Measurements from ENCODE around the gene M1AP.
A peak's percentile ranks its signal among the peaks of the same experiment; 100 is the strongest.
"Not testable (repeated sequence)": the region's sequence is repeated elsewhere in the genome, so short reads cannot be mapped to it uniquely, and the experiment has no call there.

Gene M1AP

DNA sequence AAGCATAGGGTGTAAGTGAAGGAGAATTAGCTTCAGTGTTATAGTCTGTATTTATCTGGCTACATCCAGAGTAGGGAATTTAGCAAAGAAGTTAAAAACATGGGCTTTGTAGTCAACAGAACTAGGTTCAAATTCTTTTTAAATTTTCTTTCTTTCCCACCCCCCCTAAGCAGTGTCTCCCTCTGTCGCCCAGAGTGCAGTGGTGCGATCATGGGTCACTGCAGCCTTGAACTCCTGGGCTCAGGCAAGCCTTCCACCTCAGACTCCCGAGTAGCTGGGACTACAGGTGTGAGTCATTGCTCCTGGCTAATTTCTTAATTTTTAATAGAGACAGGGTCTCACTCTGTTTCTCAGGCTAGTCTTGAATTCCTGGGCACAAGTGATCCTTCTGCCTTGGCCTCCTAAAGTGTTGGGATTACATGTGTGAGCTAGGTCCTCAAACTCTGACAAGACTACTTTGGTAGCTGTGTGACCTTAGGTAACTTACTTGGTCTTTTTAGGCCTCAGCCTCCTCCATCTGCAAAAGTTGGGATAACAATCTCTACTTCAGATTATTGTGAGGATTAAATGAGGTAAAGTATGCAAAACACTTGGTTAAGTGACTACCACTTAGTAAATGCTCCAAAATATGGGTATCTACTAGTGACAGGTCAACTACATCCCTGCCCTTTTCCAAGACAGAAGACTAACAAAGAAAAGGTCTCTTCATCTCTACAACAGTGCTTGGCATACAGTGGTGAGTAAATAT, 75.8 kb downstream of the M1AP start:
- no peaks in the 10 kb centered on the region for H3K9me3 ChIP-seq (ENCODE audit: control insufficient read depth in 5 of 5, low read length in 5 of 5)
- H3K4me3 ChIP-seq (ENCODE audit: low read depth in 1 of 5, low read length in 5 of 5): no peak overlapping the region
- H3K27ac ChIP-seq (ENCODE audit: low read depth, low read length): no peak overlapping the region
- H3K36me3 ChIP-seq (ENCODE audit: control insufficient read depth in 5 of 5, insufficient read depth in 5 of 5, low read length in 5 of 5): no peaks in the 10 kb centered on the region
- peaks cover 4 to 58% (median 33%) of the 10 kb centered on the region in 5 donors for H3K4me1 ChIP-seq (ENCODE audit: control insufficient read depth in 5 of 5, insufficient read depth in 5 of 5, low read length in 5 of 5)
- H3K9ac ChIP-seq (ENCODE audit: low read length in 5 of 5): no peak overlapping the region
- no peaks in the 10 kb centered on the region for H3K27me3 ChIP-seq (ENCODE audit: control insufficient read depth in 5 of 5, insufficient read depth in 4 of 5, low read length in 5 of 5)

DNA sequence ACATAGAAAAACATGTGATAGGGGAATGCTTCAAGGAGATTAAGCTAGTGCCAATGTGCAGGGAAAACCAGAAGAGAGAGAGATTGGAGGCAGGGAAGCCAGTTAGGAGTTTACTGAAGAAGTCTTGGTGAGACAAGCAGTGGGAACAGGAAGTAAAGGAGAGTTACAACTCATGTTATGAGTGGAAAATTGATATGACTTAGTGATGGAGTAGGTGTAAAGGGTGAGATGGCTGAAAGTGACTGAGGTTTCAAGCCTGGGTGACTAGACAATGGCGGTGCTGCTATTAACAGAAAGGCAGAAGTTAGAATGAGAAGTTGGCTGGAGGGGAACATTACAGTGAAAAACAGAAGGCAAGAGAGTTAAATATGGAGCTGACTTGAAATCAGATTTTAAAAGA, 77.1 kb downstream of the M1AP start:
- Histone ChIP-seq H3K27me3 (ENCODE audit: control insufficient read depth in 5 of 5, insufficient read depth in 4 of 5, low read length in 5 of 5) (no peaks in the 10 kb centered on the region), H3K9ac (ENCODE audit: low read length in 5 of 5) (no peak overlapping the region), H3K4me3 (ENCODE audit: low read depth in 1 of 5, low read length in 5 of 5) (no peak overlapping the region), H3K36me3 (ENCODE audit: control insufficient read depth in 5 of 5, insufficient read depth in 5 of 5, low read length in 5 of 5) (no peaks in the 10 kb centered on the region), H3K9me3 (ENCODE audit: control insufficient read depth in 5 of 5, low read length in 5 of 5) (no peaks in the 10 kb centered on the region), H3K27ac (ENCODE audit: low read depth, low read length) (no peak overlapping the region), H3K4me1 (ENCODE audit: control insufficient read depth in 5 of 5, insufficient read depth in 5 of 5, low read length in 5 of 5) (peaks cover 5 to 56% (median 31%) of the 10 kb centered on the region in 5 donors)

DNA sequence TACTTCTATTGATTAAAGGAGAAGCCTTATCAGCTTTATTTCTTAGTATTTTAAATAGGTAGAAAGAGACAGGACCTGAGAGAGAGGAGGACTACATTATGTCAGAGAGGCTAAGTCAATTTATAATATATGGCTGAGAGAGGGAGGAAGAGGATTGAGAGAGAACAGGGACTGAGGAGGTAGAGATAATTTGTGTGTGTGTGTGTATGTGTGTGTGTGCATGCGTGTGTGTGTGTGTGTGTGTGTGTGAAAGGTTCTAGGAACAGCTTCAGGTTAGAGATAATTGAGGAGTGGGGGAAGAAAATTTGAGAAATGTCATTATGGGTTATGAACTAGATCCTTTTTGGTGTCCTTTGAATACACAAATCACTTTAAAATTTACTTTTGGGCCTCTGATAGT, 78.4 kb downstream of the M1AP start:
- Histone ChIP-seq H3K36me3 (ENCODE audit: control insufficient read depth in 5 of 5, insufficient read depth in 5 of 5, low read length in 5 of 5) (no peaks in the 10 kb centered on the region), H3K9ac (ENCODE audit: low read length in 5 of 5) (no peak overlapping the region), H3K4me3 (ENCODE audit: low read depth in 1 of 5, low read length in 5 of 5) (no peak overlapping the region), H3K27ac (ENCODE audit: low read depth, low read length) (no peak overlapping the region), H3K27me3 (ENCODE audit: control insufficient read depth in 5 of 5, insufficient read depth in 4 of 5, low read length in 5 of 5) (no peaks in the 10 kb centered on the region), H3K4me1 (ENCODE audit: control insufficient read depth in 5 of 5, insufficient read depth in 5 of 5, low read length in 5 of 5) (peaks cover 5 to 47% (median 28%) of the 10 kb centered on the region in 5 donors), H3K9me3 (ENCODE audit: control insufficient read depth in 5 of 5, low read length in 5 of 5) (no peaks in the 10 kb centered on the region)

DNA sequence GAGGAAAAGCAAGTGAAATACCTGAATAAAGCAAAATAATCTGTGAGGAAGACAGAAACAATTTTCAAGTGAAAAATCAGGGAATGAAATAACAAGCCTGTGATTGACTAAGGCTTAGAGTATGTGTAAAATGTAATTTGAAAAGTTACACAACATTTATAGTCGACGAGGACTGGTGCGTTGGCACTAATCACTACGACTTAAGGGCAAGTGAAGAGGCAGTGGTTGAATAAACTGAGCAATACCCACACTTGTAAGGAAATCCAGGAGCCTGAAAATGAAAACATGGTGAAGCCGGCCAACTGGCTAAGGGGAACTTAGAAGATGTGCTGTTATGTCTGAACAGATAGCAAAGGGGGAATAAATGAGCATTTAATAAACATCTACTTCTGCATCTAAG, 80.2 kb downstream of the M1AP start:
- H3K4me3 ChIP-seq (ENCODE audit: low read depth in 1 of 5, low read length in 5 of 5): no peak overlapping the region
- no peaks in the 10 kb centered on the region for H3K36me3 ChIP-seq (ENCODE audit: control insufficient read depth in 5 of 5, insufficient read depth in 5 of 5, low read length in 5 of 5)
- peaks cover 5 to 32% (median 27%) of the 10 kb centered on the region in 5 donors for H3K4me1 ChIP-seq (ENCODE audit: control insufficient read depth in 5 of 5, insufficient read depth in 5 of 5, low read length in 5 of 5)
- peak overlapping the region; percentile 98 for H3K27ac ChIP-seq (ENCODE audit: low read depth, low read length)
- peak overlapping the region in 3 of 5 donors; percentile 5 to 79 (median 54) for H3K9ac ChIP-seq (ENCODE audit: low read length in 5 of 5)
- H3K27me3 ChIP-seq (ENCODE audit: control insufficient read depth in 5 of 5, insufficient read depth in 4 of 5, low read length in 5 of 5): no peaks in the 10 kb centered on the region
- no peaks in the 10 kb centered on the region for H3K9me3 ChIP-seq (ENCODE audit: control insufficient read depth in 5 of 5, low read length in 5 of 5)

DNA sequence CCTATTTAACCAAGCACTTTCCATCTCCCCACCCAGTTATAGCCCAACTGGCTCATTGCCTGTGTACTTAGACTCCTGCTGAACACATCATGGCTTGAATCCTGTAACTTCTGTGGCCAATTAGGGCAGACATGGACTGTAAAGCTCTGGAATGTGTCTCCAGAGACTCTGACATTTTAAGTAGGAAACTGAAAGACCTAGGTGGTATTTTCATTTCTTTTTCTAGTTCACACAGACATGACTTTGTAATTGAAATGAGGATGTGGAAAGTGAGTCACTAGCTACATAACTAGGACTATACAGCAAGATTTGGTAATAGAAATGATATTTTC, 81.4 kb downstream of the M1AP start:
- H3K4me1 ChIP-seq (ENCODE audit: control insufficient read depth in 5 of 5, insufficient read depth in 5 of 5, low read length in 5 of 5): peaks cover 5 to 32% (median 27%) of the 10 kb centered on the region in 5 donors
- peaks cover 0 to 2% (median 0%) of the 10 kb centered on the region in 5 donors for H3K27me3 ChIP-seq (ENCODE audit: control insufficient read depth in 5 of 5, insufficient read depth in 4 of 5, low read length in 5 of 5)
- peak overlapping the region in 1 of 5 donors; percentile 79 for H3K9ac ChIP-seq (ENCODE audit: low read length in 5 of 5)
- H3K36me3 ChIP-seq (ENCODE audit: control insufficient read depth in 5 of 5, insufficient read depth in 5 of 5, low read length in 5 of 5): no peaks in the 10 kb centered on the region
- H3K4me3 ChIP-seq (ENCODE audit: low read depth in 1 of 5, low read length in 5 of 5): no peak overlapping the region
- H3K9me3 ChIP-seq (ENCODE audit: control insufficient read depth in 5 of 5, low read length in 5 of 5): no peaks in the 10 kb centered on the region
- peak overlapping the region; percentile 98 for H3K27ac ChIP-seq (ENCODE audit: low read depth, low read length)

DNA sequence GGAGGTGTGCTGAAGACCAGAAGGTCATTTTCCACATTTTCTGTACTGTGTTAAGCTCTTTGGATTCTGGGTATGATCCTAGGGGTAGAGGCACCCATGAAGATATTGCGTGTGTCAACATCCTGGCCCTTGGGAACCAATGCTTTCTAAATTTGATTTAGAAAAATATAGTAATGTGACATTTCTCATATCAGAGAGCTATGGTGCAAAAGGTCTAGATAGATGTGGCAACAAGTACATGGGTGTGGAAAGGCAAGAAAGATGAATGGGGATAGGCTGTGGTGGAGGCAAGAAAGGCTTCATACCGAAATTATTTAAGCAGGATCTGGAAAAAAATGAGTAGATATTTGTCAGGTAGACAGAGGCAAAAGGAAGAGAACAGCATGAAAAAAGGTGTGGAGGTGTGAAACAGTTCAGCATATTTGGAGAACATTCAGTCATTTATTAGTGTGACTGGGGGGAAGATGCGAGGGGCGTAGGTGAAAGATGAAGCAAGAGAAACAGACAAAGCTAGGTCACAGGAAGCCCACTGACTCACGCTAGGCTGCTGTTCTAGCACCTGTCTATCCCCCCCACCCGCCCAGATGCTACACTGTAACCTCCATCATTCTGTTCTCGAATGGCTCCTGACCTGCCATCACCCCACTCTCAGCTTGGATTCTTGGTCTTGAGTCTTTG, 81.9 kb downstream of the M1AP start:
- H3K36me3 ChIP-seq (ENCODE audit: control insufficient read depth in 5 of 5, insufficient read depth in 5 of 5, low read length in 5 of 5): no peaks in the 10 kb centered on the region
- no peaks in the 10 kb centered on the region for H3K9me3 ChIP-seq (ENCODE audit: control insufficient read depth in 5 of 5, low read length in 5 of 5)
- peak overlapping the region; percentile 98 for H3K27ac ChIP-seq (ENCODE audit: low read depth, low read length)
- no peak overlapping the region for H3K4me3 ChIP-seq (ENCODE audit: low read depth in 1 of 5, low read length in 5 of 5)
- peaks cover 5 to 32% (median 27%) of the 10 kb centered on the region in 5 donors for H3K4me1 ChIP-seq (ENCODE audit: control insufficient read depth in 5 of 5, insufficient read depth in 5 of 5, low read length in 5 of 5)
- H3K9ac ChIP-seq (ENCODE audit: low read length in 5 of 5): no peak overlapping the region
- H3K27me3 ChIP-seq (ENCODE audit: control insufficient read depth in 5 of 5, insufficient read depth in 4 of 5, low read length in 5 of 5): peaks cover 0 to 2% (median 0%) of the 10 kb centered on the region in 5 donors

DNA sequence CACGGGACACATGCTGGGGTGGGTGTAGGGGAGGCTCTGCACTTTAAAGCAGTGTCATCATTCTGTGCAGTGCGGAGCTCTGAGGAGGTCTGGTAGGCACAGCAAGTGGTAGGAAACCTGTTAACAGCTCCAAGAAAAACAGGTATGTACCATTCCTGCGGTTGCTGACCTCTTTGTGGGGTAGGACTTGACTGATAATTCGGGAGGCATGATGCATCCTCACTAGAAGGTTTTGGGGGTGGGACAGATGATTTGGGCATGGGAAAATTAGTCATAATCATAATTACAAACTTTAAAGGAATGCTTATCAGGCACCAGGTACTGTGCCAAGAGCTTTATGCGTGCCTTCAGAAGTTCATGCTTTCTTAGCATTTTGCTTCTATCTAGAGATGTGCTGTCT, 83.9 kb downstream of the M1AP start:
- Histone ChIP-seq H3K9me3 (ENCODE audit: control insufficient read depth in 5 of 5, low read length in 5 of 5) (no peaks in the 10 kb centered on the region), H3K36me3 (ENCODE audit: control insufficient read depth in 5 of 5, insufficient read depth in 5 of 5, low read length in 5 of 5) (no peaks in the 10 kb centered on the region), H3K27me3 (ENCODE audit: control insufficient read depth in 5 of 5, insufficient read depth in 4 of 5, low read length in 5 of 5) (peaks cover 0 to 2% (median 0%) of the 10 kb centered on the region in 5 donors), H3K9ac (ENCODE audit: low read length in 5 of 5) (no peak overlapping the region), H3K4me1 (ENCODE audit: control insufficient read depth in 5 of 5, insufficient read depth in 5 of 5, low read length in 5 of 5) (peaks cover 5 to 33% (median 31%) of the 10 kb centered on the region in 5 donors), H3K27ac (ENCODE audit: low read depth, low read length) (no peak overlapping the region), H3K4me3 (ENCODE audit: low read depth in 1 of 5, low read length in 5 of 5) (no peak overlapping the region)

DNA sequence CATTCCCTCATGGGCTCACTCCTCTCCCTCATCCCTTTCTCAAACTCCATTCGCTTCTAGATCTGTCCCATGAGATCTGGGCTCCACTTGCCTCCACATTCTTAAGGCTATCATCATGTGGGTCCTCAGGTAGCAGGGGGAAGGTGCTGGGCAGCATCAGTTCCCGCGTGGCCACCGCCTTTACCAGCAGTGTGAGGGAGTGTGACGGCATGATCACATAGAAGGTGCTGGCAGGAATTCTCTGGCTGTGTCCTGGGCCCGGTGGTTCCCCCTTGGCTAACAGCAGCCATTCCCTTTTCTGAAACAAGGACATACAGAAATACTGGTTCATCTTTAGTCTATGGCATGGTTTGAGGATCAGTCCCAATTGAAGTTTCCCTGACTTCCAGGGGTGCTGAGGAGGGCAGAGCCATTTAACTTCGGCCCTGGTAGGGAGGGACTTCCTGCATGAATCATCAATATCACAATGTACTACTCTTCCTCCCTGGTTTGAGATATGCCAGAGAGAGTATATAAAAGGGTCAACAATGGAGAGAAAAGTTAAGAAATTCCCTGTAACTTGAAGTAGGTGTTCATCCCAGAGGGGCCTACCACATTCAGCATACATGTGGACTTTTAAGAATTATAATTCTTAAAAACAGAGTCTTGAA, 85.9 kb downstream of the M1AP start:
- no peak overlapping the region for H3K27ac ChIP-seq (ENCODE audit: low read depth, low read length)
- H3K4me3 ChIP-seq (ENCODE audit: low read depth in 1 of 5, low read length in 5 of 5): no peak overlapping the region

DNA sequence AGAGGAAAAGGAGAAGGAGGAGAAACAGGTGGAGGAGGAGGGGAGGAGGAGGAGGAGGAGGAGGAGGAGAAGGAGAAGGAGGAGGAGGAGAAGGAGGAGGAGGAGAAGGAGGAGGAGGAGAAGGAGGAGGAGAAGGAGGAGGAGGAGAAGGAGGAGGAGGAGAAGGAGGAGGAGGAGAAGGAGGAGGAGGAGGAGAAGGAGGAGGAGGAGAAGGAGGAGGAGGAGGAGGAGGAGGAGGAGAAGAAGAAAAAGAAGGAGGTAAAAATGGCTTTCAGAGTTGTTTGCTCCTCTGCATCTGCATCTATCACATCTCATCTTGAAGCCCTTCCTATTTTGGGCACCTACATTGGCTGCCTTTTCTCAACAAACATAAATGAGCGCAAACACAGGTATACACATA, 87.1 kb downstream of the M1AP start:
- H3K27me3 ChIP-seq (ENCODE audit: control insufficient read depth in 5 of 5, insufficient read depth in 4 of 5, low read length in 5 of 5); H3K27ac ChIP-seq (ENCODE audit: low read depth, low read length); H3K9me3 ChIP-seq (ENCODE audit: control insufficient read depth in 5 of 5, low read length in 5 of 5); H3K9ac ChIP-seq (ENCODE audit: low read length in 5 of 5); H3K4me3 ChIP-seq (ENCODE audit: low read depth in 1 of 5, low read length in 5 of 5): not testable (repeated sequence)
- peaks cover 0 to 13% (median 9%) of the 10 kb centered on the region in 5 donors for H3K36me3 ChIP-seq (ENCODE audit: control insufficient read depth in 5 of 5, insufficient read depth in 5 of 5, low read length in 5 of 5)
- peaks cover 0 to 28% (median 23%) of the 10 kb centered on the region in 5 donors for H3K4me1 ChIP-seq (ENCODE audit: control insufficient read depth in 5 of 5, insufficient read depth in 5 of 5, low read length in 5 of 5)

More for the DNA sequence above, 85.9 kb downstream of the M1AP start:
- Histone ChIP-seq H3K27me3 (ENCODE audit: control insufficient read depth in 5 of 5, insufficient read depth in 4 of 5, low read length in 5 of 5) (peaks cover 0 to 2% (median 0%) of the 10 kb centered on the region in 5 donors), H3K36me3 (ENCODE audit: control insufficient read depth in 5 of 5, insufficient read depth in 5 of 5, low read length in 5 of 5) (peaks cover 0 to 3% (median 0%) of the 10 kb centered on the region in 5 donors), H3K9ac (ENCODE audit: low read length in 5 of 5) (no peak overlapping the region), H3K9me3 (ENCODE audit: control insufficient read depth in 5 of 5, low read length in 5 of 5) (no peaks in the 10 kb centered on the region), H3K4me1 (ENCODE audit: control insufficient read depth in 5 of 5, insufficient read depth in 5 of 5, low read length in 5 of 5) (peaks cover 0 to 29% (median 25%) of the 10 kb centered on the region in 5 donors)

DNA sequence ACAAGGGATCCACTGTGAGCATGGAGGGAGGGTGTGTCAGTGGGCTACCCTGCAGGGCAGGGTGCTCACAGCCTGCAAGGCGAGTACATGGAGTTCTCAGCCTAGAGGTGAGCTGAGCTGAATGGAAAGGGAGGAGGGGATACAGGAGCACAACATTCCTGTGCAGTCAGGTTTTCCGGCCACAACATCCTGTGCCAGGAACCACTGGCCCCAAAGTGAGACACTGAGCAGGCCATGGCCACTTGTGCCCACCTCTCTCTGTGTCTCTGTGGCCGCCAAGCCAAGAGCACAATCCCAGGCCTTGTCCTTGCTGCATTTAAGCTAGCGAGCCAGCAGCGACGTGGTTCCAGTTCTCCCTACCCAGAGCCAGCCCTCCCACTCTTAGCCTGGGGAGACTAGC, 87.5 kb downstream of the M1AP start:
- no peak overlapping the region for H3K9ac ChIP-seq (ENCODE audit: low read length in 5 of 5)
- peaks cover 0 to 13% (median 9%) of the 10 kb centered on the region in 5 donors for H3K36me3 ChIP-seq (ENCODE audit: control insufficient read depth in 5 of 5, insufficient read depth in 5 of 5, low read length in 5 of 5)
- H3K4me3 ChIP-seq (ENCODE audit: low read depth in 1 of 5, low read length in 5 of 5): no peak overlapping the region
- H3K27me3 ChIP-seq (ENCODE audit: control insufficient read depth in 5 of 5, insufficient read depth in 4 of 5, low read length in 5 of 5): peaks cover 0 to 2% (median 0%) of the 10 kb centered on the region in 5 donors
- H3K4me1 ChIP-seq (ENCODE audit: control insufficient read depth in 5 of 5, insufficient read depth in 5 of 5, low read length in 5 of 5): peaks cover 0 to 32% (median 23%) of the 10 kb centered on the region in 5 donors
- no peaks in the 10 kb centered on the region for H3K9me3 ChIP-seq (ENCODE audit: control insufficient read depth in 5 of 5, low read length in 5 of 5)
- H3K27ac ChIP-seq (ENCODE audit: low read depth, low read length): no peak overlapping the region

Measured in subcutaneous abdominal adipose tissue (tissue), 5 donors.